Embryonic facial prominence (tissue), 1 donor: ENCODE data around the gene PTPRN.
"Not testable (repeated sequence)": the region's sequence is repeated elsewhere in the genome, so short reads cannot be mapped to it uniquely, and the experiment has no call there.

ENCODE experiments used
- DNase-seq: peaks from one replicate; pipeline ENCODE4 v3.0.0-alpha.2; 2016; ENCODE audit errors: extremely low spot score

PTPRN gene

GRCh38 chr2:219270055-219270372, 39.2 kb downstream of the PTPRN start:
- DNase-seq, result no peak

- DNase-seq, result no peak
These were observed 39.7 kb downstream of the PTPRN start for GRCh38 chr2:219269362-219270054.

DNA sequence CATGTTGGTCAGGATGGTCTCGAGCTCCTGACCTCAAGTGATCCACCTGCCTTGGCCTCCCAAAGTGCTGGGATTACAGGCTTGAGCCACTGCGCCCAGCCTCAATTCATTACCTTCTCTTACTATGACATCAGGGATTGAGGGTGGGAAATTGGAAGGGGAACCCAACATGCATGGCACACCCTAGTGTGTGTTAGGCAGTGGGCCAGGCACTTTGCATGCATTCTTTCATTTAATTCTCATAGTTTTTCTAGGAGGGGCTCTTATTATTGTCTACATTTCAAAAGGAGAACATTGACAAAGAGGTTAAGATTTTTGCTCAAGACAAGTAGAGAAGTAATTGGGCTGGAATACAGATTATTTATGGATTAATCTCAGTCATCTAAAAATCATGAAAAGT, 40.9 kb downstream of the PTPRN start:
- DNase-seq, result no peak

- no peak for DNase-seq
These were observed 42.3 kb downstream of the PTPRN start for GRCh38 chr2:219266886-219267285.

DNA sequence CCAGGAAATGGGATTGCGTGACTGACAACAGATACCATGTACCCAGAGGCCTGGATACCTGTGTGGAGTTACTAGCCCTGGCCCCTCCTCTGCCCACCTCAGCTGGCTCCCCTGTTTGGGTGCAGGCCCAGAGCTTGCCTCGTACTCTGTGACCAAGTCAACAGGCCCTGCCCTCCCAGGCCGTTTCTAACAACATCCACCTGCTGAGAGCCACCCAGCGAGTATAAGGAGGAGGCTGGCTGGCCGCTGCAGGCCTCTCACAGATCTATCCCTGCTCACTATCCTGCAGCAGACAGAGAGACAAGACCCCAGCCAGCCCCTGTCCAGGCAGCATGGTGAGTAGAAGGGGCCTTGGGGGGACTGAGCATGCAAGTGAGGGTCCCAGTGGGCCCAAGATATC, 43.0 kb downstream of the PTPRN start:
- no peak for DNase-seq

- DNase-seq, result no peak
These were observed 48.0 kb downstream of the PTPRN start for GRCh38 chr2:219261024-219261855.

DNA sequence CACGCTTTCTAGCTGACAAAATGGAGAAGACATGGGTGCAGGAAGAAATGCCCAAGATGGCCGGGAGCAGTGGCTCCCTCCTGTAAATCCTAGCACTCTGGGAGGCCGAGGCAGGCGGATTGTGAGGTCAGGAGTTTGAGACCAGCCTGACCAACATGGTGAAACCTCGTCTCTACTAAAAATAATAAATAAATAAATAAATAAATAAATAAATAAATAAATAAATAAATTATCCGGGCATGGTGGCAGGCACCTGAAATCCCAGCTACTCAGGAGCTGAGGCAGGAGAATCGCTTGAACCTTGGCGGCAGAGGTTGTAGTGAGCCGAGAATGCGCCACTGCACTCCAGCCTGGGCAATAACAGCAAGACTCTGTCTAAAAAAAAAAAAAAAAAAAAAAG, 50.3 kb downstream of the PTPRN start:
- DNase-seq, result not testable (repeated sequence)

- no peak for DNase-seq
These were observed 54.5 kb downstream of the PTPRN start for GRCh38 chr2:219254590-219255201.

- DNase-seq, result no peak
These were observed 55.2 kb downstream of the PTPRN start, which contains the start of gene TUBA4A for GRCh38 chr2:219253753-219254589. TUBA4A (minus strand) TSS chr2:219253918; CDS start chr2:219253858, 60 bp downstream.

DNA sequence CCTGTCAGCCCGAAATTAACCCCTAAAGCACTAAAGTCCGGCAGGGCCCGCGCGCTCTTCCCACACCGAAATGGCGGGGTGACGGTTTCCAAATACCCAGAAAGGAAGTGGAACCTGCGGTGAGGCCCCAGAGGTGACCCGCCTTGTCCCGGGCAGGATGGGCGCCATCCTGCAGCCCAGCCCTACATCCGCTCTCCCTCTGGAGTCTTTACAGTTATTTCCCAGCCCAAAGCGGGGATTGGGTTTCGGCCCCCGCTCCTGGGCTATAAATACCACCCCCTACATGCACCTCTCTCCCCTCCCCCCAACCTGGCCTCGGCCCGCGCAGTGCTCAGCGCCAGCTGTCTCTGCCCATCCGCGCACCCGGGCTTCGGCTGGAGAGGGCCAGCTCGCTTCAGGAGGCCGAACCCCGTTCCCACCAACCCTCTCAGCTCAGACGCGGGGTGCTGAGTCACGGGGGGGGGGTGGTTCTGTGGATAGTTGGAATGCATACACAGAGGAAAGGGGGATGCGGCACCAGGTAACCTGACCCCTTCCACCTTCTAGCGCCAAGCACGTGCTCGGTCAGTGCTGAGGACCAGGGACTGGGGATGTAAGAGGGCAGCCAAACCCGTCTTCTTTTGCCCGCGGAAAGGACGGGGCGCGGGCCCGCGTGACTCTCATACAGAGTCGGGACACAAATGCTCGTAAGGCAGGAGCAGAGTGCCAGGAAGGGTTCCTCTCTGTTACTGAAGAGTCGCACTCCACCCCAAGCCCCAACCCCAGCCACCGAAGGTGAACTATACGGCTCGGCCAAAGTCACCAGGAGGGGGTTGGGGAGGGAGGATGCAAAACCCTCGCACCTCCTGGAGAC, 56.1 kb downstream of the PTPRN start, which contains the start of gene TUBA4B:
Gene TUBA4B, plus strand, starts transcription at position 344 of the 853 bp plus-strand sequence. Its CDS starts 165 bp downstream, at position 509.
- no peak for DNase-seq

DNA sequence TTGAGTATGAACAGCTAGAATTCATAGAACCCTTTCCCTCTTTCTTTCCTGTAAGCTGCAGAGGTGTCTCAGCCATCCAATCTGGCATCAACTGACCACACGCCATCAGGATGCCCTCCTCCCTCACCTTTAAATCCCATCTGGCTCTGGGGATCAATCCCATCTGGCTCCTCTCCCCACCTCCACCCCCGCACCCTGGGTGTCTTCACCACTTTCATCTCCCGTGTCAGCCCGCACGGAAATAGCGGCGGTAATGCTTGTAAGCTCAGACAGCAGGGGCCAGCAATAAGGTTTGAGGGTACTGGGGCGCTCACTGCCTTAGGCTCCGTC, 56.7 kb downstream of the PTPRN start:
- DNase-seq, result no peak

DNA sequence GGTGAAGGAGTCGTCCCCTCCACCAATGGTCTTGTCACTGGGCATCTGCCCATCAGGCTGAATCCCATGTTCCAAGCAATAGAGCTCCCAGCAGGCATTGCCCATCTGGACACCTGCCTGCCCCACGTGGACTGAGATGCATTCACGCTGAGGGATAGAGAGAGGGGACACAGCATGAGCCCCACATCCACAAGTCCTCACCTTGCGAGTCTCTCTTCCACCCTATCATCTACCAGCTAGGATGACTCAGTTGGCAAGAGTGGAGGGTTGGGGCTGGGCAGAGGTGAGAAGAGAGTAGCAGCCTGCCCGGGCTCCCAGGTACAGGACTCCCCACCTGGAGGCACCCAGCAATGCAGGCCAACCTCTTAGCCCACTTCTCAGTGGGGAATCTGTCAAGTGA, 57.1 kb downstream of the PTPRN start:
- no peak for DNase-seq

DNA sequence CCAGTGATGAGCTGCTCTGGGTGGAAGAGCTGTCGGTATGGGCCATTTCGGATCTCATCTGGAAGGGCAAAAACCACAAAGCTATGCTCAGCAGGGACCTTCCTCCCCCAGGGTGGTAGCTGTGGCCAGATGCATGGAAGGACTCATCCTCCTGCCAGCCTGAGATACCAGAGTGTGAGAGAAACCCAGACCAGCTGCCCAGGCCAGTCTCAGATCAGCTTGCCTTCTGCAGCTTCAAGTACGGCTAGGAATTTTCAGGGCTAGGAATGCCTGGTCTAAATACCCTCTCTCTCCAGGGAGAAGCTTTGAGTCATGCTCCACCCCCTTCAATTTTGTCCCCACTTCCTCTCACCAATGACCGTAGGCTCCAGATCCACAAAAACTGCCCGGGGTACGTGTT, 57.5 kb downstream of the PTPRN start:
- DNase-seq, result no peak

DNA sequence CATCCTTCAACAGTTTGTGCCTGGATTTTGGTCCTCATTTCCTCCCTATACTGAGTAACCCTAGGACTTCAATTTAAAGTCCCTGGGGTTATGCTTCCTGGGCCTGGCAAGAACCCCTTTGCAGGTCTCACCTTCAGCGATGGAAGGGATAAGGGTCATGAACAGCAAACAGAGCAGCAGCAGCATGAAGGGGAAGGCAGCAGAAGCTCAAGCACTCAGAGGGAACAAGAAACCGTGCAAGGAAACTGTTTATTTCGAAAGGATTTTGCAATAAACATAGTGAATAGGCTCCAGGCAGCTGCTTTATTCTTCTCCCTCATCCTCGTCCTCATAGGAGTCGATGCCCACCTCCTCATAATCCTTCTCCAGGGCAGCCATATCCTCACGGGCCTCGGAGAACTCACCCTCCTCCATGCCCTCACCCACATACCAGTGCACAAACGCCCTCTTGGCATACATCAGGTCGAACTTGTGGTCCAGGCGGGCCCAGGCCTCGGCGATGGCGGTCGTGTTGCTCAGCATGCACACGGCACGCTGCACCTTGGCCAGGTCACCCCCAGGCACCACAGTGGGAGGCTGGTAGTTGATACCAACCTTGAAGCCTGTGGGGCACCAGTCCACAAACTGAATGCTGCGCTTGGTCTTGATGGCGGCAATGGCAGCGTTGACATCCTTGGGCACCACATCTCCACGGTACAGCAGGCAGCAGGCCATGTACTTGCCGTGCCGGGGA, 59.0 kb downstream of the PTPRN start:
- no peak for DNase-seq

DNA sequence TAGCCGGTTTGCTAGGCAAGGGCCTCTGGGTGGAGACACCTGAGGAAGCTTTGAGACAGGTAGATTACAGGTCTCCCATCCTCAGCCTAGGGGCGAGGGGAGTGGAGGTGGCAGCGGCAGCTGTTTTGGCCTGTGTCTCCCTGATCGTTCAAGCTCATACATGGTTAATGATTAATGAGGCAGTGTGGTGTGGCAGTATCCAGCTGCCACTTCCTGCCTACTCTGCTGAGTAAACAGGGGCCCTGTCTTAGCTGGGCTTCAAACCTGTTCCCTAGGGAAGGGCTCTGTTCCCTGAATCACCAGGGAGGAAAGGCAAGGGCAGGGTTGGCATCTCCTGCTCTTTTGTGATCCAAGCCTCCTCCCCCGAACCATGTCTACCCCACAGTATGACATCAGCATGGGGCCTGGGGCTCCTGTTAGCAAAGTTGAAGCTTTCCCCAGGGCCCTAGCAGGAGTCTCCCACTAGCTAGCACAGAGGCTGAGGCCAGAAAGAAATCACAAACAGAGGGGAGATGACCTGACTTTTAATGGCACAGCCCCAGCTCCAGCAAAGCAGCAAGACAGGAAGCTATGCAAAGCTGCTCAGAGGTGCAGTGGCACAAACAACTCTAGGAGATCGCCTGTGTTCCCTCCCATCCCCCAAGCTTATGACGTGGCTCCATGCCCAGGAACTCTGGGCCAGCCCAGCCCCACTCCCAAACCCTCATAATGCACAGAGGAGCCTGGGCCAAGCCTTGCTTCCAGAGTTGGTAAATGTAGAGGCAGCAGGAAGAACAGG, 59.8 kb downstream of the PTPRN start:
- peak; percentile 18 for DNase-seq

DNA sequence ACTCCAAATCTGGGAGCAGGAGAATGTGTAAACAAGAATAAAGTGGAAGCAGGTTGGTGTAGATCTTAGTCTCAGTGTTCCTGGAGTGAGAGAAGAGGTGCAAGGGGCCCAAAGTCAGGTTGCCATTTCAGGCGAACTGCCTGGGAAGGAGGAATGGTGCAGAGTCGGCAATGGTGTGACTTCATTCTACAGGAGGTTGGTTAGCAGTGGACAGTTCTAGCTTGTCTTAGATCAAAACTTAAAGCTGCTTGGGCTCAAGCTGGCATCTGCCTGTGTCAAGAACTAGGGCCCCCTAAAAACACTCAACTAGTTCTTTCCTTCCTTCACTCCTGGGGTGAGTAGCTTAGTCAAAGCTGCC, 60.4 kb downstream of the PTPRN start:
- no peak for DNase-seq

DNA sequence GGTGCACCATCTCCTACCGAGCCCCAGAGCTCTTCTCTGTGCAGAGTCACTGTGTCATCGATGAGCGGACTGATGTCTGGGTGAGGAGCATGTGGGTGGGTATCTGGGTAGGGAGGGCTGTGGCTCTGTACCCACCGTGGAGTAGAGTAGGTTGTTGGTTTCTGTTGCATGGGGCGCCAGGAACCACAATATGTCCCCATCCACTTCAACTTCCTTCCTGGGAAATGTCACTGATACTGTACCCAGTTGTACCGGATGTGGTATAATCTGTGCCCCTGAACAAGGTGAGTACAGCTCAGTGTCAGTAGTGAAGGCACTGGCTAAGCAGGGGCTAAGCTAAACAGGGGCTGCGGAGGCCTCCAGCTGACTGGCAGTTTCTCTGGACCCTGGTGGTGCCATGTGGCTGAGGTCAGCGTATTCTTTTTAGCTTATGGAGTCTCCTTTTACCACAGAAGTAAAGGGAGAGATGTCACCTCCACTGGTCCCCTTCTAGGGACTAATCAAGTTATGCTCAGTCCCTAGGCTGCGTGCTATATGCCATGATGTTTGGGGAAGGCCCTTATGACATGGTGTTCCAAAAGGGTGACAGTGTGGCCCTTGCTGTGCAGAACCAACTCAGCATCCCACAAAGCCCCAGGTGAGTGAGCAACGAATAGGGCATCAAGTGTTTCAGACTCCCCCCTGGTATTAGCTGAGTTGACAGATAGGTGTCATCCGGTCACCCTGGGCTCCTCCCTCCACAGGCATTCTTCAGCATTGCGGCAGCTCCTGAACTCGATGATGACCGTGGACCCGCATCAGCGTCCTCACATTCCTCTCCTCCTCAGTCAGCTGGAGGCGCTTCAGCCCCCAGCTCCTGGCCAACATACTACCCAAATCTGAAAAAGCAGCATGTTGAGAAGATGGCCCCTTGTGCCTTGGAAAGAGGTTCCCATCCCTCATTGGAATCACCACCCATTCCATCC, 61.2 kb downstream of the PTPRN start:
- DNase-seq, result no peak

DNA sequence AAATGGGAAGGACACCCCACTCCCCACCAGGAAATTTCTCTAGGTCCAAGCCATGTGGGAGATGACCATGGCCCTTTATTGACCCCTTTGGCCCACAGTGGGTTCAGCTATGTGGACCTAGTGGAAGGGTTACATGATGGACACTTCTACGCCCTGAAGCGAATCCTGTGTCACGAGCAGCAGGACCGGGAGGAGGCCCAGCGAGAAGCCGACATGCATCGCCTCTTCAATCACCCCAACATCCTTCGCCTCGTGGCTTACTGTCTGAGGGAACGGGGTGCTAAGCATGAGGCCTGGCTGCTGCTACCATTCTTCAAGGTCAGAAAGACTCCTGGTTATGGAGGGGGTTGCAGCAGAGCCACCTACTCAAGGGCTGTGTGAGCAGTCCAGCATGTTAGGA, 62.6 kb downstream of the PTPRN start:
- no peak for DNase-seq

- no peak for DNase-seq
These were observed 63.3 kb downstream of the PTPRN start for GRCh38 chr2:219245899-219246230.
